ENCODE measurements around the gene KLHL21. TPM values are rescaled to one million over a fixed set of nuclear protein-coding genes. Genes with fewer than 3 reads are reported as not detected.

Gene KLHL21, protein sequence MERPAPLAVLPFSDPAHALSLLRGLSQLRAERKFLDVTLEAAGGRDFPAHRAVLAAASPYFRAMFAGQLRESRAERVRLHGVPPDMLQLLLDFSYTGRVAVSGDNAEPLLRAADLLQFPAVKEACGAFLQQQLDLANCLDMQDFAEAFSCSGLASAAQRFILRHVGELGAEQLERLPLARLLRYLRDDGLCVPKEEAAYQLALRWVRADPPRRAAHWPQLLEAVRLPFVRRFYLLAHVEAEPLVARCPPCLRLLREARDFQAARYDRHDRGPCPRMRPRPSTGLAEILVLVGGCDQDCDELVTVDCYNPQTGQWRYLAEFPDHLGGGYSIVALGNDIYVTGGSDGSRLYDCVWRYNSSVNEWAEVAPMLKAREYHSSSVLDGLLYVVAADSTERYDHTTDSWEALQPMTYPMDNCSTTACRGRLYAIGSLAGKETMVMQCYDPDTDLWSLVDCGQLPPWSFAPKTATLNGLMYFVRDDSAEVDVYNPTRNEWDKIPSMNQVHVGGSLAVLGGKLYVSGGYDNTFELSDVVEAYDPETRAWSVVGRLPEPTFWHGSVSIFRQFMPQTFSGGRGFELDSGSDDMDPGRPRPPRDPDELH
- total RNA-seq (10 to 100 TPM; 10.8 to 31.3 (median 18.4) TPM), polyA plus RNA-seq (10 to 100 TPM; 11.3 to 13.7 TPM)

DNA sequence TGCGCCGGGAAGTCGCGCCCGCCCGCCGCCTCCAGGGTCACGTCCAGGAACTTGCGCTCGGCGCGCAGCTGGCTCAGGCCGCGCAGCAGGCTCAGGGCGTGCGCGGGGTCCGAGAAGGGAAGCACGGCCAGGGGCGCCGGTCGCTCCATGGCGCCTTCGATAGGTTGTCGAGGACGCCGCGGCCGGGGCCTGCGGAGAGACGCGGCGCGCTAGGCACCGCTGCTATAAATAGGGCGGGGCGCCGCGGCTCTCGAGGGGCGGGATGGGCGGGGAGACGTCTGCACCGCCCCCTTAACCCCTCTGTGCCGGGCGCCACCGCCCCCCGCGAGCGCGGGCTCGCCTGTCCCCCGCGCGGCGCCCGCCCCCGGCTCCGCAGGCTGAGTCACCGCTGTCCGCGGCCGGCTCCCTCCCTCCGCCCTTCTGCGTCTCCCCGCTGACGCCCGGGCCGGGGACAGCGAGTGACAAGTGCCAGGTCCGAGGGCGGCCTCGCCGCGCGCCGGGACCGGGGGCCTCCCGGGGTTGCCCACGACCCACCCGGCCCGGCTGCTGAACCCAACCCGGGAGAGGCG is at the start of gene KLHL21:
TSS of gene KLHL21 (minus strand) at position 201 of the 569 bp plus-strand sequence. CDS start at position 149, 52 bp downstream.
- intact Hi-C loops (cut with DNase I), result no loop called here
- peak within 1 kb of the TSS; percentile 63 to 95 (median 88) for H3K4me3 ChIP-seq
- peaks cover 2 to 39% (median 8%) of the 10 kb centered on the region in 3 donors for H3K4me1 ChIP-seq
- no peaks in the 10 kb centered on the region for H3K27me3 ChIP-seq
- WGBS, 2 donors, result 0 to 1% methylated on average over 52 to 84 of the region's 84 CpGs
- FAIRE-seq (no peak), DNase-seq (peak; percentile 83 to 94 (median 92)), ATAC-seq (peak; percentile 64 to 78 (median 75))
- peaks cover 0 to 12% (median 4%) of the 10 kb centered on the region in 3 donors for H3K36me3 ChIP-seq
- peak within 1 kb of the TSS; percentile 94 to 99 (median 96) for H3K27ac ChIP-seq
- H3K9me3 ChIP-seq, result no peaks in the 10 kb centered on the region
- TF ChIP-seq, protein P1, sequence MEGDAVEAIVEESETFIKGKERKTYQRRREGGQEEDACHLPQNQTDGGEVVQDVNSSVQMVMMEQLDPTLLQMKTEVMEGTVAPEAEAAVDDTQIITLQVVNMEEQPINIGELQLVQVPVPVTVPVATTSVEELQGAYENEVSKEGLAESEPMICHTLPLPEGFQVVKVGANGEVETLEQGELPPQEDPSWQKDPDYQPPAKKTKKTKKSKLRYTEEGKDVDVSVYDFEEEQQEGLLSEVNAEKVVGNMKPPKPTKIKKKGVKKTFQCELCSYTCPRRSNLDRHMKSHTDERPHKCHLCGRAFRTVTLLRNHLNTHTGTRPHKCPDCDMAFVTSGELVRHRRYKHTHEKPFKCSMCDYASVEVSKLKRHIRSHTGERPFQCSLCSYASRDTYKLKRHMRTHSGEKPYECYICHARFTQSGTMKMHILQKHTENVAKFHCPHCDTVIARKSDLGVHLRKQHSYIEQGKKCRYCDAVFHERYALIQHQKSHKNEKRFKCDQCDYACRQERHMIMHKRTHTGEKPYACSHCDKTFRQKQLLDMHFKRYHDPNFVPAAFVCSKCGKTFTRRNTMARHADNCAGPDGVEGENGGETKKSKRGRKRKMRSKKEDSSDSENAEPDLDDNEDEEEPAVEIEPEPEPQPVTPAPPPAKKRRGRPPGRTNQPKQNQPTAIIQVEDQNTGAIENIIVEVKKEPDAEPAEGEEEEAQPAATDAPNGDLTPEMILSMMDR (IDR thresholded peaks at IDR 0.05), result no peak

DNA sequence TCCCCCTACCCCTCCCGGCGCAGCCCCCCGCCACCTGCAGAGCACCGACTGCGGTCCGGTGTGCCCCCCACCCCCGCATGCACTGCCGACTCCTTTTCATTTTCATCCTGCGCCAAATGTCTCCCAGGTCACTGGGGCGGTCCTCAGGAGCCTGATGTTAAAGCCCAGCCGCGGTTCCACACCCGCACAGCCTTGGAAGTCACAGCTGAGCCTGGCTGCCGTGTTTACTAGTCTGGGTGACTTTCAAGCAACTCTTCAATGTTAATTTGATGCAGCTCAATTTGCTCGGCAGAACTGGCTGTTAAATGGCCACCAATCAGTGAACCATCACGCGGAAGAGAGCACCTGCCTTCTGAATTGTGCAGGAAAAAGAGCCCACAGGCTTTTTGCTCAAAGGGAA is 49.2 kb upstream of the KLHL21 start:
- no peaks in the 10 kb centered on the region for H3K9me3 ChIP-seq
- no peaks in the 10 kb centered on the region for H3K4me1 ChIP-seq
- TF ChIP-seq, protein P1 (IDR thresholded peaks at IDR 0.05), result no peak
- H3K27me3 ChIP-seq, result no peaks in the 10 kb centered on the region
- FAIRE-seq (no peak), DNase-seq (no peak), ATAC-seq (no peak)
- peaks cover 0 to 11% (median 0%) of the 10 kb centered on the region in 3 donors for H3K36me3 ChIP-seq
- no peak overlapping the region for H3K27ac ChIP-seq
- no peak overlapping the region for H3K4me3 ChIP-seq
- intact Hi-C loops (cut with DNase I), result no loop called here
- WGBS, 2 donors, result 87 to 89% methylated on average over 17 of the region's 17 CpGs

- H3K4me1 ChIP-seq, result no peaks in the 10 kb centered on the region
- FAIRE-seq (no peak), ATAC-seq (no peak), DNase-seq (no peak)
- H3K27me3 ChIP-seq, result no peaks in the 10 kb centered on the region
- WGBS, 2 donors, result 88 to 91% methylated on average over 6 of the region's 6 CpGs
- H3K36me3 ChIP-seq, result peaks cover 0 to 9% (median 0%) of the 10 kb centered on the region in 3 donors
- no peaks in the 10 kb centered on the region for H3K9me3 ChIP-seq
- no peak overlapping the region for H3K4me3 ChIP-seq
- no peak overlapping the region for H3K27ac ChIP-seq
- TF ChIP-seq, protein P1 (IDR thresholded peaks at IDR 0.05), result no peak
- intact Hi-C loops (cut with DNase I), result loop anchor here in 2 of 3 donors (10.0 kb wide), 2 partner anchors 94 to 164 kb away; partner anchors contain the start of genes NOL9 (in 1 of the 2) and TAS1R1 (in 1 of the 2)
Observed at GRCh38 chr1:6648556-6648955, 45.9 kb upstream of the KLHL21 start.

GRCh38 chr1:6646499-6647148 is 44.0 kb upstream of the KLHL21 start:
- H3K27me3 ChIP-seq, result no peaks in the 10 kb centered on the region
- H3K4me1 ChIP-seq, result no peaks in the 10 kb centered on the region
- DNase-seq (peak in 2 of 6 donors; percentile 29 to 40), ATAC-seq (peak; percentile 70 to 88 (median 86)), FAIRE-seq (no peak)
- TF ChIP-seq, protein P1 (IDR thresholded peaks at IDR 0.05), result peak; percentile 14 to 48 (median 39)
- no peaks in the 10 kb centered on the region for H3K36me3 ChIP-seq
- no peak overlapping the region for H3K27ac ChIP-seq
- intact Hi-C loops (cut with DNase I), result loop anchor here in 2 of 3 donors (10.0 kb wide), 2 partner anchors 92 to 162 kb away; partner anchors contain the start of genes NOL9 (in 1 of the 2) and TAS1R1 (in 1 of the 2)
- H3K4me3 ChIP-seq, result no peak overlapping the region
- no peaks in the 10 kb centered on the region for H3K9me3 ChIP-seq
- 54 to 59% methylated on average over 10 of the region's 10 CpGs for WGBS, 2 donors
